HepG2 (cell line): ENCODE measurements around the gene TP63. TPM values are rescaled to one million over a fixed set of nuclear protein-coding genes. Genes with fewer than 3 reads are reported as not detected.

Source experiments
- ATAC-seq: fragments of 200-7000 bp; cut with Tn5 transposase; 3 replicates; pipeline ENCODE4 v1.9.1; 2020; ENCODE audit warnings: mild to moderate bottlenecking, moderate library complexity
- BruUV-seq: library from RNA; stranded (reverse); fragments of 400-500 nt; replicated peaks from 2 replicates; lab custom pipeline; 2021; lab: Mats Ljungman, UMichigan
- CTCF ChIA-PET: fragments of 300-600 bp; formaldehyde crosslinking; extraction: SDS; loops from one replicate; lab custom pipeline; 2021; ENCODE audit warnings: low total read pairs, inconsistent platforms, low intra/inter-chr PET ratio; lab: Yijun Ruan, JAX
- POLR2A ChIA-PET: fragments of 350-600 bp; sonication (Branson Sonifier 250); formaldehyde crosslinking; loops from one replicate; lab custom pipeline; 2020; ENCODE audit warnings: antibody characterized with exemption, inconsistent platforms; lab: Yijun Ruan, JAX
- DNase-seq: peaks from one replicate; pipeline ENCODE4 v3.0.0-alpha.2; 2015; ENCODE audit warnings: low spot score
- FAIRE-seq: peaks from 3 replicates; lab custom pipeline; 2011; peaks lifted over from hg19 to GRCh38; lab: Jason Lieb, UNC
- H2AFZ ChIP-seq: one replicate; pipeline ENCODE4 v1.6.1; 2011; ENCODE audit warnings: low read length, inconsistent platforms
- H3K27ac ChIP-seq: fragments of 300-600 bp; 3 replicates; pipeline ENCODE4 v1.8.0; 2011; ENCODE audit warnings: mixed run types, mild to moderate bottlenecking, mixed read lengths, low read length, inconsistent platforms; ENCODE audit not compliant: insufficient read depth; ENCODE audit errors: extremely low read length
- H3K27me3 ChIP-seq, 2 experiments: fragments of 200-600 bp in 1 of 2; 2 replicates in 1 of 2; 3 replicates in 1 of 2; pipeline versions ENCODE4 v1.6.0 to v1.8.0; 2011; ENCODE audit warnings: low read length in 2 of 2, mild to moderate bottlenecking in 2 of 2, moderate library complexity in 2 of 2, inconsistent platforms in 1 of 2; ENCODE audit not compliant: insufficient read depth in 2 of 2, control insufficient read depth in 1 of 2
- H3K36me3 ChIP-seq, 2 experiments: fragments of 200-600 bp in 1 of 2; replicated peaks in 1 of 2; 2 replicates in 1 of 2; 3 replicates in 1 of 2; pipeline versions ENCODE4 v1.5.1 to v1.8.0; 2011; ENCODE audit warnings: low read length in 2 of 2, inconsistent platforms in 1 of 2; ENCODE audit not compliant: insufficient read depth in 2 of 2, control insufficient read depth in 1 of 2
- H3K4me1 ChIP-seq: 2 replicates; pipeline ENCODE4 v1.5.1; 2012; ENCODE audit warnings: low read length, inconsistent platforms; ENCODE audit not compliant: insufficient read depth
- H3K4me2 ChIP-seq: 2 replicates; pipeline ENCODE4 v1.6.0; 2011; ENCODE audit warnings: low read depth, low read length, inconsistent platforms
- H3K4me3 ChIP-seq, 3 experiments: fragments of 200-600 bp in 1 of 3; sonication (generic), shearing (Covaris generic) in 1 of 3; replicated peaks in 1 of 3; 2 replicates each; pipeline ENCODE4 v1.5.1; 2011 to 2016; ENCODE audit warnings: low read length in 3 of 3, inconsistent platforms in 2 of 3, low read depth in 2 of 3, mild to moderate bottlenecking in 2 of 3, control low read depth in 1 of 3, mixed read lengths in 1 of 3; ENCODE audit not compliant: insufficient read depth in 1 of 3
- H3K79me2 ChIP-seq: one replicate; pipeline ENCODE4 v1.6.1; 2011; ENCODE audit warnings: low read length, inconsistent platforms; ENCODE audit not compliant: insufficient read depth
- H3K9ac ChIP-seq: 2 replicates; pipeline ENCODE4 v1.6.0; 2011; ENCODE audit warnings: mild to moderate bottlenecking, low read depth, low read length, inconsistent platforms; ENCODE audit not compliant: insufficient read depth
- H3K9me3 ChIP-seq: 2 replicates; pipeline ENCODE4 v1.5.1; 2012; ENCODE audit warnings: mild to moderate bottlenecking, low read length
- H4K20me1 ChIP-seq: 2 replicates; pipeline ENCODE4 v1.6.0; 2011; ENCODE audit warnings: inconsistent platforms, mild to moderate bottlenecking, low read length, moderate library complexity; ENCODE audit not compliant: insufficient read depth
- HMGA1 ChIP-seq: sonication (generic); formaldehyde crosslinking; conservative IDR thresholded peaks from 2 replicates; pipeline ENCODE4 v1.4.0; 2020; ENCODE audit warnings: missing genetic modification reagents
- IRF2 ChIP-seq: IDR thresholded peaks from 2 replicates; pipeline ENCODE4 v1.6.1; 2018; ENCODE audit warnings: missing genetic modification reagents, missing compliant biosample characterization
- NFKB2 ChIP-seq: sonication (generic); formaldehyde crosslinking; IDR thresholded peaks from 2 replicates; pipeline ENCODE4 v1.4.0; 2020; ENCODE audit warnings: missing genetic modification reagents, borderline replicate concordance
- PAF1 ChIP-seq: IDR thresholded peaks from 2 replicates; pipeline ENCODE4 v1.6.1; 2016; ENCODE audit warnings: missing genetic modification reagents, missing compliant biosample characterization
- RXRA ChIP-seq: sonication (generic); formaldehyde crosslinking; IDR thresholded peaks from 2 replicates; pipeline ENCODE4 v1.5.1; 2020; ENCODE audit warnings: missing genetic modification reagents
- SIN3A ChIP-seq: IDR thresholded peaks from 2 replicates; pipeline ENCODE4 v1.6.1; 2011; ENCODE audit warnings: low read depth, mild to moderate bottlenecking, control low read depth, low read length, borderline replicate concordance
- SIN3B ChIP-seq: fragments of 150-350 bp; IDR thresholded peaks from 2 replicates; pipeline ENCODE4 v1.6.1; 2014; ENCODE audit warnings: low read length
- SYNCRIP ChIP-seq: fragments of 200-400 bp; formaldehyde crosslinking; IDR thresholded peaks from 2 replicates; pipeline ENCODE4 v1.6.1; 2018; ENCODE audit warnings: mild to moderate bottlenecking, low read depth, low read length; ENCODE audit not compliant: insufficient read depth
- TBP ChIP-seq: sonication (generic); formaldehyde crosslinking; IDR thresholded peaks from 2 replicates; pipeline ENCODE4 v1.5.0; 2020; ENCODE audit warnings: missing genetic modification reagents
- TOE1 ChIP-seq: sonication (generic); formaldehyde crosslinking; IDR thresholded peaks from 2 replicates; pipeline ENCODE4 v1.4.0; 2020; ENCODE audit warnings: mild to moderate bottlenecking, missing genetic modification reagents
- ZNF20 ChIP-seq: sonication (generic); formaldehyde crosslinking; IDR thresholded peaks from 2 replicates; pipeline ENCODE4 v1.4.0; 2020; ENCODE audit warnings: mild to moderate bottlenecking, moderate library complexity, missing genetic modification reagents
- ZNF367 ChIP-seq: sonication (generic); formaldehyde crosslinking; IDR thresholded peaks from 2 replicates; pipeline ENCODE4 v1.4.0; 2020; ENCODE audit warnings: missing genetic modification reagents, borderline replicate concordance
- ZNF576 ChIP-seq: sonication (generic); formaldehyde crosslinking; IDR thresholded peaks from 2 replicates; pipeline ENCODE4 v1.4.0; 2020; ENCODE audit warnings: mild to moderate bottlenecking, missing genetic modification reagents
- WGBS: methylation state at CpG from one replicate; pipeline ENCODE4 v1.1.6; 2017; ENCODE audit warnings: low lambda C conversion rate; 5-methylcytosine and 5-hydroxymethylcytosine counted together
- in situ Hi-C: cut with HindIII; loops from 2 replicates; pipeline ENCODE4 v1.10.0; 2017; ENCODE audit warnings: low pct_unique_long_range_greater_than_20kb; ENCODE audit not compliant: extremely low pct_ligation_motif_present
- intact Hi-C: fragments of 100-400 bp; cut with micrococcal nuclease; formaldehyde crosslinking; loops from one replicate; pipeline ENCODE4 v1.10.0; 2022; ENCODE audit not compliant: unreplicated experiment
- polyA plus RNA-seq, 8 experiments: library from polyadenylated mRNA; depleted of rRNA in 3 of 8; stranded (reverse) in 7 of 8; unstranded in 1 of 8; fragments of >200 nt; fragmentation: Illumina TruSeq in 4 of 8; extraction: Trizol in 4 of 8; gene quantifications; 2 replicates each; pipeline versions ENCODE4 v1.2.1 to v1.2.3, GENCODE V29; 2011 to 2016; ENCODE audit warnings: low read depth in 4 of 8, missing spikeins in 1 of 8, mixed read lengths in 1 of 8; ENCODE audit not compliant: insufficient read depth in 1 of 8
- total RNA-seq, 5 experiments: library from RNA; depleted of rRNA; stranded (reverse); fragments of >200 nt; fragmentation: Illumina TruSeq; extraction: Trizol; gene quantifications; 2 replicates each; pipeline ENCODE4 v1.2.3, GENCODE V29; 2016; ENCODE audit warnings: low read depth in 1 of 5
- TF ChIP-seq, protein P1 (sequence below): sonication (generic); formaldehyde crosslinking; IDR thresholded peaks from 2 replicates; pipeline ENCODE4 v1.4.0; 2020; ENCODE audit warnings: low read depth, missing genetic modification reagents
- TF ChIP-seq, protein P2 (sequence below): sonication (generic); formaldehyde crosslinking; IDR thresholded peaks from 2 replicates; pipeline ENCODE4 v1.8.1; 2023; ENCODE audit warnings: missing genetic modification reagents, mild to moderate bottlenecking, borderline replicate concordance

The TP63 gene
- total and polyA plus RNA-seq, 2 of the 13 experiments (the other 11 are each of a cell fraction or from before 2014, with no cell fraction given), result not detected

GRCh38 chr3:189740156-189740555 lies 109.0 kb downstream of the TP63 start:
- no TSS peak for BruUV-seq
- intact Hi-C loops (no loop called here), in situ Hi-C loops (no loop called here)
- Histone ChIP-seq H3K9me3 (peaks cover 21% of the 10 kb centered on the region), H3K79me2 (no peaks in the 10 kb centered on the region), H3K27me3 (no peaks in the 10 kb centered on the region), H3K4me2 (no peak overlapping the region), H3K4me1 (no peaks in the 10 kb centered on the region), H4K20me1 (no peaks in the 10 kb centered on the region), H3K9ac (no peak overlapping the region), H2AFZ (no peak overlapping the region), H3K4me3 (no peak overlapping the region), H3K36me3 (no peaks in the 10 kb centered on the region), H3K27ac (no peak overlapping the region)
- DNase-seq (no peak), FAIRE-seq (no peak), ATAC-seq (no peak)
- ChIA-PET POLR2A (no interaction called here), CTCF (no interaction called here)
- no peak for TF ChIP-seq RXRA (CRISPR knock-in tag)
- no peak for TF ChIP-seq ZNF576
- no peak for TF ChIP-seq HMGA1 (CRISPR knock-in tag)
- no peak for TF ChIP-seq ZNF20 (CRISPR knock-in tag)
- no peak for TF ChIP-seq IRF2 (CRISPR knock-in tag)
- no peak for TF ChIP-seq SIN3A
- no peak for TF ChIP-seq NFKB2
- WGBS, result 23% methylated on average over 2 of the region's 2 CpGs

- Histone ChIP-seq H2AFZ (no peak overlapping the region), H3K27me3 (no peaks in the 10 kb centered on the region), H3K4me1 (no peaks in the 10 kb centered on the region), H3K9ac (no peak overlapping the region), H3K9me3 (peaks cover 26% of the 10 kb centered on the region), H3K4me2 (no peak overlapping the region), H3K79me2 (no peaks in the 10 kb centered on the region), H3K36me3 (no peaks in the 10 kb centered on the region), H3K27ac (no peak overlapping the region), H4K20me1 (no peaks in the 10 kb centered on the region), H3K4me3 (no peak overlapping the region)
- POLR2A ChIA-PET, result no interaction called here
- in situ Hi-C loops (no loop called here), intact Hi-C loops (no loop called here)
- TF ChIP-seq TOE1 (CRISPR knock-in tag) (no peak), SYNCRIP (no peak), TBP (CRISPR knock-in tag) (no peak), ZNF367 (CRISPR knock-in tag) (no peak), SIN3B (no peak), PAF1 (CRISPR knock-in tag) (no peak)
- TF ChIP-seq, protein P1, sequence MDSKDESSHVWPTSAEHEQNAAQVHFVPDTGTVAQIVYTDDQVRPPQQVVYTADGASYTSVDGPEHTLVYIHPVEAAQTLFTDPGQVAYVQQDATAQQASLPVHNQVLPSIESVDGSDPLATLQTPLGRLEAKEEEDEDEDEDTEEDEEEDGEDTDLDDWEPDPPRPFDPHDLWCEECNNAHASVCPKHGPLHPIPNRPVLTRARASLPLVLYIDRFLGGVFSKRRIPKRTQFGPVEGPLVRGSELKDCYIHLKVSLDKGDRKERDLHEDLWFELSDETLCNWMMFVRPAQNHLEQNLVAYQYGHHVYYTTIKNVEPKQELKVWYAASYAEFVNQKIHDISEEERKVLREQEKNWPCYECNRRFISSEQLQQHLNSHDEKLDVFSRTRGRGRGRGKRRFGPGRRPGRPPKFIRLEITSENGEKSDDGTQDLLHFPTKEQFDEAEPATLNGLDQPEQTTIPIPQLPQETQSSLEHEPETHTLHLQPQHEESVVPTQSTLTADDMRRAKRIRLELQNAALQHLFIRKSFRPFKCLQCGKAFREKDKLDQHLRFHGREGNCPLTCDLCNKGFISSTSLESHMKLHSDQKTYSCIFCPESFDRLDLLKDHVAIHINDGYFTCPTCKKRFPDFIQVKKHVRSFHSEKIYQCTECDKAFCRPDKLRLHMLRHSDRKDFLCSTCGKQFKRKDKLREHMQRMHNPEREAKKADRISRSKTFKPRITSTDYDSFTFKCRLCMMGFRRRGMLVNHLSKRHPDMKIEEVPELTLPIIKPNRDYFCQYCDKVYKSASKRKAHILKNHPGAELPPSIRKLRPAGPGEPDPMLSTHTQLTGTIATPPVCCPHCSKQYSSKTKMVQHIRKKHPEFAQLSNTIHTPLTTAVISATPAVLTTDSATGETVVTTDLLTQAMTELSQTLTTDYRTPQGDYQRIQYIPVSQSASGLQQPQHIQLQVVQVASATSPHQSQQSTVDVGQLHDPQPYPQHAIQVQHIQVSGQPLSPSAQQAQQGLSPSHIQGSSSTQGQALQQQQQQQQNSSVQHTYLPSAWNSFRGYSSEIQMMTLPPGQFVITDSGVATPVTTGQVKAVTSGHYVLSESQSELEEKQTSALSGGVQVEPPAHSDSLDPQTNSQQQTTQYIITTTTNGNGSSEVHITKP (CRISPR knock-in tag), result no peak
- TF ChIP-seq, protein P2, sequence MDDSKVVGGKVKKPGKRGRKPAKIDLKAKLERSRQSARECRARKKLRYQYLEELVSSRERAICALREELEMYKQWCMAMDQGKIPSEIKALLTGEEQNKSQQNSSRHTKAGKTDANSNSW (CRISPR knock-in tag), result no peak
- CTCF ChIA-PET, result no interaction called here
- ATAC-seq (no peak; the same call in 2 of the 3 replicates), DNase-seq (no peak), FAIRE-seq (no peak)
- BruUV-seq, result no TSS peak
- WGBS, result 43% methylated on average over 2 of the region's 5 CpGs
These were observed 113.0 kb downstream of the TP63 start for GRCh38 chr3:189744235-189744634.
